ENCODE results near the gene ADSS2.

- TF ChIP-seq EZH2 (IDR thresholded peaks at IDR 0.05; ENCODE audit: low read depth, unreplicated experiment) = no peak
- no peak for TF ChIP-seq POLR2AphosphoS5 (IDR thresholded peaks at IDR 0.05; ENCODE audit: low read depth)
- no peak for TF ChIP-seq CTCF (conservative IDR thresholded peaks at IDR 0.05; ENCODE audit: low read depth in 2 of 2)
- no peak for TF ChIP-seq CREB1 (CRISPR knock-in tag; IDR thresholded peaks at IDR 0.05; ENCODE audit: low read depth)
- no peak for TF ChIP-seq EZH2phosphoT487 (IDR thresholded peaks at IDR 0.05; ENCODE audit: unreplicated experiment)
- TF ChIP-seq ETS1 (IDR thresholded peaks at IDR 0.05) = no peak
- TF ChIP-seq REST (IDR thresholded peaks at IDR 0.05; ENCODE audit: unreplicated experiment) = no peak
- TF ChIP-seq JUNB (IDR thresholded peaks at IDR 0.05; ENCODE audit: unreplicated experiment) = no peak
- TF ChIP-seq NANOG (IDR thresholded peaks at IDR 0.05; ENCODE audit: borderline replicate concordance) = no peak
- no peak for TF ChIP-seq ZNF114 (CRISPR knock-in tag; IDR thresholded peaks at IDR 0.05)
- no peak for TF ChIP-seq STAT1 (IDR thresholded peaks at IDR 0.05; ENCODE audit: unreplicated experiment)
- TF ChIP-seq ZNF462 (CRISPR knock-in tag; IDR thresholded peaks at IDR 0.05) = no peak
Observed at GRCh38 chr1:244458781-244459180, 7.1 kb upstream of the ADSS2 start.

Measured in GM23338 (cell line).